DLD1 (cell line): ENCODE measurements around the gene RASL10A.
"Not testable (repeated sequence)": the region's sequence is repeated elsewhere in the genome, so short reads cannot be mapped to it uniquely, and the experiment has no call there.

Source experiments
- in situ Hi-C: cut with HindIII; loops from 2 replicates; pipeline ENCODE4 v1.10.0; 2017; ENCODE audit warnings: low sequenced_read_pairs

Gene RASL10A

GRCh38 chr22:29315286-29316140, at the start of gene RASL10A:
TSS of gene RASL10A (minus strand) at chr22:29315697. CDS start at chr22:29315246, 451 bp downstream.
- in situ Hi-C loops, result no loop called here

GRCh38 chr22:29359469-29359868, 44.0 kb upstream of the RASL10A start:
- in situ Hi-C loops, result no loop called here

- in situ Hi-C loops, result not testable (repeated sequence)
Observed at GRCh38 chr22:29357193-29357890, 41.8 kb upstream of the RASL10A start.

- in situ Hi-C loops, result no loop called here
Observed at GRCh38 chr22:29353860-29354259, 38.4 kb upstream of the RASL10A start.

GRCh38 chr22:29353286-29353685, 37.8 kb upstream of the RASL10A start:
- in situ Hi-C loops, result no loop called here

- in situ Hi-C loops, result no loop called here
Observed at GRCh38 chr22:29352778-29353177, 37.3 kb upstream of the RASL10A start.

GRCh38 chr22:29351891-29352290, 36.4 kb upstream of the RASL10A start:
- in situ Hi-C loops, result no loop called here

GRCh38 chr22:29351042-29351441, 35.5 kb upstream of the RASL10A start:
- in situ Hi-C loops, result no loop called here

- in situ Hi-C loops, result no loop called here
Observed at GRCh38 chr22:29348956-29349355, 33.5 kb upstream of the RASL10A start.

GRCh38 chr22:29348041-29348440, 32.5 kb upstream of the RASL10A start:
- in situ Hi-C loops, result no loop called here

GRCh38 chr22:29346659-29347058, 31.2 kb upstream of the RASL10A start:
- in situ Hi-C loops, result no loop called here

GRCh38 chr22:29345932-29346331, 30.4 kb upstream of the RASL10A start:
- in situ Hi-C loops, result no loop called here

GRCh38 chr22:29344889-29345288, 29.4 kb upstream of the RASL10A start:
- in situ Hi-C loops, result not testable (repeated sequence)

- in situ Hi-C loops, result no loop called here
Observed at GRCh38 chr22:29344137-29344536, 28.6 kb upstream of the RASL10A start.

- in situ Hi-C loops, result no loop called here
Observed at GRCh38 chr22:29343313-29343805, 27.9 kb upstream of the RASL10A start.

- in situ Hi-C loops, result no loop called here
Observed at GRCh38 chr22:29342577-29343312, 27.2 kb upstream of the RASL10A start.

- in situ Hi-C loops, result no loop called here
Observed at GRCh38 chr22:29342177-29342576, 26.7 kb upstream of the RASL10A start.

- in situ Hi-C loops, result no loop called here
Observed at GRCh38 chr22:29341849-29342127, 26.3 kb upstream of the RASL10A start.

- in situ Hi-C loops, result no loop called here
Observed at GRCh38 chr22:29341056-29341848, 25.8 kb upstream of the RASL10A start.

- in situ Hi-C loops, result no loop called here
Observed at GRCh38 chr22:29340566-29340965, 25.1 kb upstream of the RASL10A start.
